Measurements from ENCODE around the gene MAD1L1.

MAD1L1 gene

DNA sequence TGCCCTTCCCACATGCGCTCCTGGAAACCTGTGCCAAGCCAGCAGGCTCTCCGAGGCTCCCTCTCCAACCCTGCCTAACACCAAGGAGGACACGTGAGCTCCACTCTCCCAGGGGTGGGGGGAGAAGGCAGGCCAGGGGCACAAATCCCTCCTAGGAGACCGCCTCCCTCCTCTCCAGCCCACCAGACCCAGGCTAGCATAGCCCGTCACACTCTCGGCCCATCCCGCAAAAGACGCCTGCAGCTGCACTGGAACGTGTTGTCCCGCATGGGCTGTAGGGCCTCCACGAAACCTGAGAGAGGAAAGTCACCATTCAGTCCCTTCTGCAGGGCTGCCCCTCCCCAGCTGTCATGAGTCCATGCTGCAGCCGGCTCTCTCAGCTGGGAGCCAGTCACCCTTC lies 126.3 kb downstream of the MAD1L1 start:
- H3K23ac ChIP-seq (ENCODE audit: low read length): no peak overlapping the region
- no peak overlapping the region for H2BK12ac ChIP-seq (ENCODE audit: low read length)
- peaks cover 0 to 3% of the 10 kb centered on the region in 2 experiments for H3K36me3 ChIP-seq (ENCODE audit: control insufficient read depth in 1 of 2, insufficient read depth in 2 of 2, low read length in 2 of 2)
- no peak overlapping the region for H3K14ac ChIP-seq (ENCODE audit: low read length)
- H3K4me2 ChIP-seq (ENCODE audit: low read length): no peak overlapping the region
- H3K27ac ChIP-seq (ENCODE audit: low read depth, low read length): no peak overlapping the region
- no CpG with 5 or more reads among the region's 12 CpGs for WGBS (ENCODE audit: extremely low coverage, insufficient coverage, insufficient read length)
- H3K4ac ChIP-seq (ENCODE audit: low read depth, low read length): no peak overlapping the region
- H3K9me3 ChIP-seq (ENCODE audit: insufficient read depth, low read depth, low read length): peaks cover 6% of the 10 kb centered on the region
- no peak overlapping the region for H2AFZ ChIP-seq (ENCODE audit: insufficient read depth, low read length, poor library complexity)
- DNase-seq: no peak
- no peak overlapping the region for H4K8ac ChIP-seq (ENCODE audit: low read depth, low read length)
- H4K91ac ChIP-seq (ENCODE audit: low read depth, low read length): no peak overlapping the region
- H2BK5ac ChIP-seq (ENCODE audit: low read depth, low read length, poor library complexity): no peak overlapping the region
- no peak overlapping the region for H4K12ac ChIP-seq (ENCODE audit: low read depth, low read length)
- no peak overlapping the region for H2BK120ac ChIP-seq (ENCODE audit: insufficient read depth, low read length, poor library complexity)
- H3K27me3 ChIP-seq (ENCODE audit: insufficient read depth, low read length): no peaks in the 10 kb centered on the region
- peaks cover 2% of the 10 kb centered on the region for H3K79me2 ChIP-seq (ENCODE audit: control insufficient read depth, insufficient read depth, low read length, poor library complexity)
- H3K4me3 ChIP-seq (ENCODE audit: low read depth, low read length): no peak overlapping the region
- H3K4me1 ChIP-seq (ENCODE audit: control insufficient read depth in 1 of 2, insufficient read depth in 2 of 2, low read length in 2 of 2): peaks cover 25% of the 10 kb centered on the region in 2 experiments
- no peak overlapping the region for H2AK5ac ChIP-seq (ENCODE audit: low read length)
- no peak overlapping the region for H3K18ac ChIP-seq (ENCODE audit: low read length)
- H3K79me1 ChIP-seq (ENCODE audit: low read length): peaks cover 9% of the 10 kb centered on the region
- H3K9ac ChIP-seq (ENCODE audit: low read length): no peak overlapping the region

GRCh38 chr7:2105917-2106316 lies 126.8 kb downstream of the MAD1L1 start:
- no peak overlapping the region for H3K23ac ChIP-seq (ENCODE audit: low read length)
- peaks cover 25% of the 10 kb centered on the region in 2 experiments for H3K4me1 ChIP-seq (ENCODE audit: control insufficient read depth in 1 of 2, insufficient read depth in 2 of 2, low read length in 2 of 2)
- H2BK12ac ChIP-seq (ENCODE audit: low read length): no peak overlapping the region
- H3K18ac ChIP-seq (ENCODE audit: low read length): peak overlapping the region; percentile 27
- H3K14ac ChIP-seq (ENCODE audit: low read length): no peak overlapping the region
- peaks cover 0 to 3% of the 10 kb centered on the region in 2 experiments for H3K36me3 ChIP-seq (ENCODE audit: control insufficient read depth in 1 of 2, insufficient read depth in 2 of 2, low read length in 2 of 2)
- no peak overlapping the region for H3K9ac ChIP-seq (ENCODE audit: low read length)
- no peak overlapping the region for H4K12ac ChIP-seq (ENCODE audit: low read depth, low read length)
- no peak overlapping the region for H2AFZ ChIP-seq (ENCODE audit: insufficient read depth, low read length, poor library complexity)
- peaks cover 6% of the 10 kb centered on the region for H3K9me3 ChIP-seq (ENCODE audit: insufficient read depth, low read depth, low read length)
- no peak overlapping the region for H3K4me3 ChIP-seq (ENCODE audit: low read depth, low read length)
- H3K79me2 ChIP-seq (ENCODE audit: control insufficient read depth, insufficient read depth, low read length, poor library complexity): peaks cover 1% of the 10 kb centered on the region
- no peak overlapping the region for H3K4me2 ChIP-seq (ENCODE audit: low read length)
- H4K91ac ChIP-seq (ENCODE audit: low read depth, low read length): peak overlapping the region; percentile 53
- H2BK120ac ChIP-seq (ENCODE audit: insufficient read depth, low read length, poor library complexity): no peak overlapping the region
- H3K27ac ChIP-seq (ENCODE audit: low read depth, low read length): no peak overlapping the region
- DNase-seq: no peak
- H3K79me1 ChIP-seq (ENCODE audit: low read length): peaks cover 8% of the 10 kb centered on the region
- H4K8ac ChIP-seq (ENCODE audit: low read depth, low read length): peak overlapping the region; percentile 50
- no peaks in the 10 kb centered on the region for H3K27me3 ChIP-seq (ENCODE audit: insufficient read depth, low read length)
- no CpG with 5 or more reads among the region's 17 CpGs for WGBS (ENCODE audit: extremely low coverage, insufficient coverage, insufficient read length)
- no peak overlapping the region for H3K4ac ChIP-seq (ENCODE audit: low read depth, low read length)
- H2BK5ac ChIP-seq (ENCODE audit: low read depth, low read length, poor library complexity): no peak overlapping the region
- H2AK5ac ChIP-seq (ENCODE audit: low read length): no peak overlapping the region

- no peak overlapping the region for H3K9ac ChIP-seq (ENCODE audit: low read length)
- no peak overlapping the region for H4K12ac ChIP-seq (ENCODE audit: low read depth, low read length)
- peaks cover 0 to 3% of the 10 kb centered on the region in 2 experiments for H3K36me3 ChIP-seq (ENCODE audit: control insufficient read depth in 1 of 2, insufficient read depth in 2 of 2, low read length in 2 of 2)
- H3K18ac ChIP-seq (ENCODE audit: low read length): peak overlapping the region; percentile 27
- no peak for DNase-seq
- no peaks in the 10 kb centered on the region for H3K27me3 ChIP-seq (ENCODE audit: insufficient read depth, low read length)
- peaks cover 19 to 23% of the 10 kb centered on the region in 2 experiments for H3K4me1 ChIP-seq (ENCODE audit: control insufficient read depth in 1 of 2, insufficient read depth in 2 of 2, low read length in 2 of 2)
- H2AK5ac ChIP-seq (ENCODE audit: low read length): no peak overlapping the region
- H3K79me1 ChIP-seq (ENCODE audit: low read length): peaks cover 5% of the 10 kb centered on the region
- H3K4ac ChIP-seq (ENCODE audit: low read depth, low read length): no peak overlapping the region
- no peak overlapping the region for H3K4me3 ChIP-seq (ENCODE audit: low read depth, low read length)
- no peak overlapping the region for H2BK5ac ChIP-seq (ENCODE audit: low read depth, low read length, poor library complexity)
- H3K23ac ChIP-seq (ENCODE audit: low read length): no peak overlapping the region
- H3K14ac ChIP-seq (ENCODE audit: low read length): peak overlapping the region; percentile 37
- H3K9me3 ChIP-seq (ENCODE audit: insufficient read depth, low read depth, low read length): peaks cover 6% of the 10 kb centered on the region
- no peak overlapping the region for H3K27ac ChIP-seq (ENCODE audit: low read depth, low read length)
- H2AFZ ChIP-seq (ENCODE audit: insufficient read depth, low read length, poor library complexity): no peak overlapping the region
- H4K8ac ChIP-seq (ENCODE audit: low read depth, low read length): peak overlapping the region; percentile 50
- peak overlapping the region; percentile 53 for H4K91ac ChIP-seq (ENCODE audit: low read depth, low read length)
- H2BK120ac ChIP-seq (ENCODE audit: insufficient read depth, low read length, poor library complexity): no peak overlapping the region
- no peak overlapping the region for H3K4me2 ChIP-seq (ENCODE audit: low read length)
- peaks cover 1% of the 10 kb centered on the region for H3K79me2 ChIP-seq (ENCODE audit: control insufficient read depth, insufficient read depth, low read length, poor library complexity)
- peak overlapping the region; percentile 25 for H2BK12ac ChIP-seq (ENCODE audit: low read length)
- WGBS (ENCODE audit: extremely low coverage, insufficient coverage, insufficient read length): no CpG with 5 or more reads among the region's 13 CpGs
Observed at GRCh38 chr7:2105280-2105679, 127.5 kb downstream of the MAD1L1 start.

- H3K4me2 ChIP-seq (ENCODE audit: low read length): no peak overlapping the region
- no peak overlapping the region for H2AK5ac ChIP-seq (ENCODE audit: low read length)
- H3K23ac ChIP-seq (ENCODE audit: low read length): no peak overlapping the region
- no peak overlapping the region for H4K8ac ChIP-seq (ENCODE audit: low read depth, low read length)
- H2BK120ac ChIP-seq (ENCODE audit: insufficient read depth, low read length, poor library complexity): no peak overlapping the region
- H3K27me3 ChIP-seq (ENCODE audit: insufficient read depth, low read length): no peaks in the 10 kb centered on the region
- no CpG with 5 or more reads among the region's 14 CpGs for WGBS (ENCODE audit: extremely low coverage, insufficient coverage, insufficient read length)
- H3K79me2 ChIP-seq (ENCODE audit: control insufficient read depth, insufficient read depth, low read length, poor library complexity): peaks cover 1% of the 10 kb centered on the region
- no peak overlapping the region for H3K4ac ChIP-seq (ENCODE audit: low read depth, low read length)
- peaks cover 5% of the 10 kb centered on the region for H3K79me1 ChIP-seq (ENCODE audit: low read length)
- H3K9ac ChIP-seq (ENCODE audit: low read length): no peak overlapping the region
- H4K12ac ChIP-seq (ENCODE audit: low read depth, low read length): no peak overlapping the region
- no peak overlapping the region for H3K27ac ChIP-seq (ENCODE audit: low read depth, low read length)
- no peak overlapping the region for H3K4me3 ChIP-seq (ENCODE audit: low read depth, low read length)
- peak overlapping the region; percentile 6 for H2BK12ac ChIP-seq (ENCODE audit: low read length)
- H2AFZ ChIP-seq (ENCODE audit: insufficient read depth, low read length, poor library complexity): no peak overlapping the region
- peaks cover 19 to 22% of the 10 kb centered on the region in 2 experiments for H3K4me1 ChIP-seq (ENCODE audit: control insufficient read depth in 1 of 2, insufficient read depth in 2 of 2, low read length in 2 of 2)
- no peak for DNase-seq
- H3K14ac ChIP-seq (ENCODE audit: low read length): no peak overlapping the region
- peak overlapping the region; percentile 48 for H4K91ac ChIP-seq (ENCODE audit: low read depth, low read length)
- no peak overlapping the region for H3K18ac ChIP-seq (ENCODE audit: low read length)
- H2BK5ac ChIP-seq (ENCODE audit: low read depth, low read length, poor library complexity): no peak overlapping the region
- peaks cover 0 to 3% of the 10 kb centered on the region in 2 experiments for H3K36me3 ChIP-seq (ENCODE audit: control insufficient read depth in 1 of 2, insufficient read depth in 2 of 2, low read length in 2 of 2)
- H3K9me3 ChIP-seq (ENCODE audit: insufficient read depth, low read depth, low read length): peaks cover 6% of the 10 kb centered on the region
Observed at GRCh38 chr7:2104716-2105115, 128.0 kb downstream of the MAD1L1 start.

All from trophoblast cell (in vitro differentiated cells and primary cell).